K562 (cell line): ENCODE data around the gene TBC1D25. TPM values are rescaled to one million over a fixed set of nuclear protein-coding genes. Genes with fewer than 3 reads are reported as not detected.

Experiments used
- CCNT2 ChIP-seq: IDR thresholded peaks from 2 replicates; pipeline ENCODE4 v1.6.1; 2011; ENCODE audit warnings: borderline replicate concordance, low read depth, mild to moderate bottlenecking, moderate library complexity, mixed read lengths, low read length; ENCODE audit not compliant: insufficient read length; ENCODE audit errors: extremely low read depth
- CGGBP1 ChIP-seq: fragments of 250-450 bp; sonication (Bioruptor Pico); IDR thresholded peaks from 2 replicates; pipeline ENCODE4 v1.9.0; 2021; ENCODE audit warnings: mild to moderate bottlenecking
- CREB3L1 ChIP-seq: fragments of 450-650 bp; IDR thresholded peaks from 2 replicates; pipeline ENCODE4 v1.6.1; 2014; ENCODE audit warnings: low read depth, mild to moderate bottlenecking, moderate library complexity, borderline replicate concordance
- ESRRA ChIP-seq: fragments of 450-650 bp; IDR thresholded peaks from 2 replicates; pipeline ENCODE4 v1.6.1; 2014; ENCODE audit warnings: low read depth, mild to moderate bottlenecking, moderate library complexity, borderline replicate concordance
- KLF6 ChIP-seq: fragments of 250-450 bp; sonication (Bioruptor Pico); IDR thresholded peaks from 2 replicates; pipeline ENCODE4 v1.4.0; 2020; ENCODE audit warnings: mild to moderate bottlenecking, moderate library complexity, borderline replicate concordance
- NCOR1 ChIP-seq: fragments of 450-650 bp; IDR thresholded peaks from 2 replicates; pipeline ENCODE4 v1.6.1; 2016; ENCODE audit warnings: mild to moderate bottlenecking, moderate library complexity
- PYGO2 ChIP-seq: fragments of 450-650 bp; IDR thresholded peaks from 2 replicates; pipeline ENCODE4 v1.6.1; 2016; ENCODE audit warnings: mild to moderate bottlenecking, missing genetic modification characterization, moderate library complexity, missing compliant biosample characterization
- RBM14 ChIP-seq: fragments of 200-400 bp; formaldehyde crosslinking; IDR thresholded peaks from 2 replicates; pipeline ENCODE4 v1.6.1; 2018; ENCODE audit warnings: low read depth, mild to moderate bottlenecking, low read length, moderate library complexity, borderline replicate concordance; ENCODE audit not compliant: insufficient read depth
- YY1 ChIP-seq, 3 experiments: IDR thresholded peaks; 2 replicates each; pipeline ENCODE4 v1.6.1; 2011; ENCODE audit warnings: low read length in 2 of 3, mild to moderate bottlenecking in 2 of 3, moderate library complexity in 2 of 3, borderline replicate concordance in 1 of 3, control low read depth in 1 of 3, low read depth in 1 of 3; ENCODE audit not compliant: insufficient read depth in 3 of 3, insufficient replicate concordance in 2 of 3, control insufficient read depth in 1 of 3, insufficient read length in 1 of 3; ENCODE audit errors: extremely low read depth in 1 of 3
- ZNF146 ChIP-seq: IDR thresholded peaks from one replicate; pipeline ENCODE4 v1.6.1; 2018; ENCODE audit warnings: missing compliant biosample characterization; ENCODE audit not compliant: unreplicated experiment
- ZNF407 ChIP-seq: fragments of 450-650 bp; IDR thresholded peaks from 2 replicates; pipeline ENCODE4 v1.6.1; 2016; ENCODE audit warnings: low read depth
- ZNF589 ChIP-seq: fragments of 200-800 bp; sonication (Bioruptor generic); IDR thresholded peaks from 2 replicates; pipeline ENCODE4 v1.6.1; 2016; ENCODE audit warnings: low read depth, missing genetic modification characterization, missing compliant biosample characterization
- ZNF79 ChIP-seq: fragments of 250-450 bp; sonication (Bioruptor Pico); IDR thresholded peaks from 2 replicates; pipeline ENCODE4 v1.4.0; 2020; ENCODE audit warnings: low read depth, mild to moderate bottlenecking, moderate library complexity
- polyA plus RNA-seq, 8 experiments: library from polyadenylated mRNA; depleted of rRNA in 4 of 8; stranded (reverse) in 5 of 8; unstranded in 3 of 8; fragments of >200 nt; fragmentation: Nextera tagmentation in 2 of 8; fragmentation: Illumina TruSeq in 1 of 8; extraction: Ambion mirVana in 2 of 8; extraction: Trizol in 1 of 8; gene quantifications; 2 replicates each; pipeline versions ENCODE4 v1.2.1 to v1.2.3, GENCODE V29; 2011 to 2014; ENCODE audit warnings: inconsistent platforms in 1 of 8, missing spikeins in 1 of 8
- total RNA-seq, 7 experiments: library from RNA; depleted of rRNA in 6 of 7; stranded (reverse); fragments of >200 nt in 6 of 7; fragmentation: Illumina TruSeq in 2 of 7; extraction: Trizol in 2 of 7; gene quantifications; 2 replicates each; pipeline versions ENCODE4 v1.2.1 to v1.2.3, GENCODE V29; 2011 to 2021; ENCODE audit warnings: low replicate concordance in 1 of 7

Gene TBC1D25
- total and polyA plus RNA-seq, 9 of the 15 experiments (the other 6 are each of a cell fraction or from before 2014, with no cell fraction given) = 0.62 to 10.6 (median 3.9) TPM

- TF ChIP-seq ZNF407 = no peak
- TF ChIP-seq PYGO2 = no peak
- no peak for TF ChIP-seq NCOR1
- TF ChIP-seq RBM14 = no peak
- TF ChIP-seq ZNF146 = no peak
- no peak for TF ChIP-seq KLF6 (CRISPR knock-in tag)
- TF ChIP-seq ESRRA = no peak
- TF ChIP-seq ZNF79 (CRISPR knock-in tag) = no peak
- peak in 2 of 3 experiments; percentile 26 to 64 for TF ChIP-seq YY1 (IDR thresholded peaks at IDR 0.05; ENCODE audit: borderline replicate concordance in 1 of 3, control insufficient read depth in 1 of 3, extremely low read depth in 1 of 3, insufficient read depth in 3 of 3, insufficient read length in 1 of 3, insufficient replicate concordance in 2 of 3, low read depth in 1 of 3, low read length in 2 of 3)
- TF ChIP-seq CREB3L1 = no peak
- no peak for TF ChIP-seq CCNT2
- TF ChIP-seq ZNF589 (CRISPR knock-in tag) = peak; percentile 58; the same call in 1 of the 2 replicates
- TF ChIP-seq CGGBP1 (CRISPR knock-in tag) = no peak
Measured at GRCh38 chrX:48591255-48591791, 51.8 kb downstream of the TBC1D25 start (continued).
